ENCODE results near the gene MEP1A. TPM values are rescaled to one million over a fixed set of nuclear protein-coding genes. Genes with fewer than 3 reads are reported as not detected.

Gene MEP1A
- total RNA-seq, 3 donors from 2014 or later (not counting 1 experiment from before 2014, with no cell fraction given) = not detected

DNA sequence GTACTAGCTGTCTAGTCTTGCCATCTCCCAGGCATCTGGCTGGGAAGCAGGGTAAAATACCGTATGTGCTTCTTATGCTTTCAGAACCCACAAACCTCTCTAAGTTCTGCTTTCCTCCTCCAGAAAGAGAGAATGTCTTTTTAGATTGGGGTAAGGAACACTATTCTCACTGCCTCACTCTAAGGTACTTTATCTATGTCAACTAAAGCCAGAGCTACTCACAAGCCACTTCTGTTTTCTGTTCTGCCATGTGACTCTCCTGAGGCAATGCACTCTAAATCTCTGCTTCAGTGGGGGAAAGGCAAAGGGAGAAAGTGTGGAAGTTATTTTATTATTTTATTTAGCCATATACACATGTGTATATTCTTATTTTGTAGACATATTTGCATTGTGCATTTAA lies 15.6 kb downstream of the MEP1A start:
- Histone ChIP-seq H3K27me3 (ENCODE audit: control insufficient read depth, insufficient read depth, low read length) (no peaks in the 10 kb centered on the region), H3K9me3 (ENCODE audit: control insufficient read depth, insufficient read depth, low read length) (no peaks in the 10 kb centered on the region), H3K4me3 (ENCODE audit: low read length) (no peak overlapping the region), H3K36me3 (ENCODE audit: control insufficient read depth, insufficient read depth, low read length) (no peaks in the 10 kb centered on the region), H3K27ac (ENCODE audit: low read length) (no peak overlapping the region), H3K4me1 (ENCODE audit: control insufficient read depth, insufficient read depth, low read length) (no peaks in the 10 kb centered on the region)
- H3K9me3 Mint-ChIP-seq = peaks cover 0 to 6% of the 10 kb centered on the region in 2 donors
- H3K4me3 Mint-ChIP-seq = no peak overlapping the region
- WGBS (ENCODE audit: insufficient coverage) = no CpG with 5 or more reads among the region's 1 CpG
- H3K4me1 Mint-ChIP-seq = no peaks in the 10 kb centered on the region
- DNase-seq (no peak), ATAC-seq (no peak)
- peaks cover 14 to 48% of the 10 kb centered on the region in 2 donors for H3K27me3 Mint-ChIP-seq (ENCODE audit: low read depth in 2 of 2)
- no peaks in the 10 kb centered on the region for H3K36me3 Mint-ChIP-seq
- TF ChIP-seq, protein P1, sequence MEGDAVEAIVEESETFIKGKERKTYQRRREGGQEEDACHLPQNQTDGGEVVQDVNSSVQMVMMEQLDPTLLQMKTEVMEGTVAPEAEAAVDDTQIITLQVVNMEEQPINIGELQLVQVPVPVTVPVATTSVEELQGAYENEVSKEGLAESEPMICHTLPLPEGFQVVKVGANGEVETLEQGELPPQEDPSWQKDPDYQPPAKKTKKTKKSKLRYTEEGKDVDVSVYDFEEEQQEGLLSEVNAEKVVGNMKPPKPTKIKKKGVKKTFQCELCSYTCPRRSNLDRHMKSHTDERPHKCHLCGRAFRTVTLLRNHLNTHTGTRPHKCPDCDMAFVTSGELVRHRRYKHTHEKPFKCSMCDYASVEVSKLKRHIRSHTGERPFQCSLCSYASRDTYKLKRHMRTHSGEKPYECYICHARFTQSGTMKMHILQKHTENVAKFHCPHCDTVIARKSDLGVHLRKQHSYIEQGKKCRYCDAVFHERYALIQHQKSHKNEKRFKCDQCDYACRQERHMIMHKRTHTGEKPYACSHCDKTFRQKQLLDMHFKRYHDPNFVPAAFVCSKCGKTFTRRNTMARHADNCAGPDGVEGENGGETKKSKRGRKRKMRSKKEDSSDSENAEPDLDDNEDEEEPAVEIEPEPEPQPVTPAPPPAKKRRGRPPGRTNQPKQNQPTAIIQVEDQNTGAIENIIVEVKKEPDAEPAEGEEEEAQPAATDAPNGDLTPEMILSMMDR (IDR thresholded peaks at IDR 0.05) = no peak
- no peak overlapping the region for H3K27ac Mint-ChIP-seq
- intact Hi-C loops (cut with micrococcal nuclease) = no loop called here

DNA sequence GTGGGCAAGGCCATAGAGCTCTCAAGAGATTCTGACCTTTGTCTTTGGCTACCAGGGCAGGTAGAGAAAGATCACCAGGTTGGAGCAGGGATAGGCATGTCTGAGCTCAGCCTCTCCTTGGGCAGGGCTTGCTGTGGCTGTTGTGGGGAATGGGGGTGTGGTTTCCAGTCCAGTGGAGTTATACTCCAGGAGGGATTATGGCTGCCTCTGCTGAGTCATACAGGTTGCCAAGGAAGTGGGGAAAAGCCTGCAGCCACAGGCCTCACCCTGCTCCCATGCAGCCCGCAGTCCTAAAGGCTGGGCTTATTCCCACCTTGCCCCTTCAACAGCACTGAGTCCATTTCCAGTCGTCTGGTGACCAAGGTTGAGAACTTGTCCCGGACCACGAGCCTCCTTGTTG lies 21.9 kb downstream of the MEP1A start:
- Mint-ChIP-seq H3K4me3 (no peak overlapping the region), H3K9me3 (peaks cover 0 to 7% of the 10 kb centered on the region in 2 donors), H3K4me1 (no peaks in the 10 kb centered on the region), H3K27me3 (ENCODE audit: low read depth in 2 of 2) (peaks cover 10 to 29% of the 10 kb centered on the region in 2 donors), H3K27ac (no peak overlapping the region), H3K36me3 (no peaks in the 10 kb centered on the region)
- DNase-seq (no peak), ATAC-seq (no peak)
- Histone ChIP-seq H3K4me3 (ENCODE audit: low read length) (no peak overlapping the region), H3K9me3 (ENCODE audit: control insufficient read depth, insufficient read depth, low read length) (no peaks in the 10 kb centered on the region), H3K36me3 (ENCODE audit: control insufficient read depth, insufficient read depth, low read length) (no peaks in the 10 kb centered on the region), H3K27ac (ENCODE audit: low read length) (no peak overlapping the region), H3K27me3 (ENCODE audit: control insufficient read depth, insufficient read depth, low read length) (no peaks in the 10 kb centered on the region), H3K4me1 (ENCODE audit: control insufficient read depth, insufficient read depth, low read length) (no peaks in the 10 kb centered on the region)
- intact Hi-C loops (cut with micrococcal nuclease) = no loop called here
- WGBS (ENCODE audit: insufficient coverage) = 65% methylated on average over 4 of the region's 4 CpGs
- TF ChIP-seq, protein P1 (IDR thresholded peaks at IDR 0.05) = no peak

DNA sequence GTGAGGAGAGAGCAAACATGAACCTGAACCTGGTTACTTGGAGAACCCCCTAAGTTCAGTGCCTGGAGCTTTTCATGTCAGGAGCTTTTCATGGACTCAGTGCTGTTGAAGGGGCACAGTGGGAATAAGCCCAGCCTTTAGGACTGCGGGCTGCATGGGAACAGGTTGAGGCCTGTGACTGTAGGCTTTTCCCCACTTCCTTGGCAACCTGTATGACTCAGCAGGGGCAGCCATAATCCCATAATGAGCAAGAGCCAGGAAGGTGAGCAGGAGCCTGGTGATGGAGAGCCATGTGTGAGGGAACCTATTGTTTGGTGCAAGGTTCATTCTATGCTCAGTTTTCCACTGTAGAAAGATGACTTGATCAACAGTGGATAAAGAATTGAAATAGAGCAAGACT lies 23.4 kb downstream of the MEP1A start:
- no peak overlapping the region for H3K4me3 ChIP-seq (ENCODE audit: low read length)
- intact Hi-C loops (cut with micrococcal nuclease) = no loop called here
- Mint-ChIP-seq H3K27me3 (ENCODE audit: low read depth in 2 of 2) (peaks cover 7 to 15% of the 10 kb centered on the region in 2 donors), H3K4me3 (no peak overlapping the region), H3K36me3 (no peaks in the 10 kb centered on the region), H3K27ac (no peak overlapping the region), H3K9me3 (peaks cover 0 to 5% of the 10 kb centered on the region in 2 donors), H3K4me1 (no peaks in the 10 kb centered on the region)
- ATAC-seq = no peak
- H3K9me3 ChIP-seq (ENCODE audit: control insufficient read depth, insufficient read depth, low read length) = no peaks in the 10 kb centered on the region
- no peaks in the 10 kb centered on the region for H3K27me3 ChIP-seq (ENCODE audit: control insufficient read depth, insufficient read depth, low read length)
- no peak for DNase-seq
- H3K27ac ChIP-seq (ENCODE audit: low read length) = no peak overlapping the region
- no peaks in the 10 kb centered on the region for H3K4me1 ChIP-seq (ENCODE audit: control insufficient read depth, insufficient read depth, low read length)
- TF ChIP-seq, protein P1 (IDR thresholded peaks at IDR 0.05) = no peak
- no peaks in the 10 kb centered on the region for H3K36me3 ChIP-seq (ENCODE audit: control insufficient read depth, insufficient read depth, low read length)
- WGBS (ENCODE audit: insufficient coverage) = 90% methylated on average over 1 of the region's 1 CpG

DNA sequence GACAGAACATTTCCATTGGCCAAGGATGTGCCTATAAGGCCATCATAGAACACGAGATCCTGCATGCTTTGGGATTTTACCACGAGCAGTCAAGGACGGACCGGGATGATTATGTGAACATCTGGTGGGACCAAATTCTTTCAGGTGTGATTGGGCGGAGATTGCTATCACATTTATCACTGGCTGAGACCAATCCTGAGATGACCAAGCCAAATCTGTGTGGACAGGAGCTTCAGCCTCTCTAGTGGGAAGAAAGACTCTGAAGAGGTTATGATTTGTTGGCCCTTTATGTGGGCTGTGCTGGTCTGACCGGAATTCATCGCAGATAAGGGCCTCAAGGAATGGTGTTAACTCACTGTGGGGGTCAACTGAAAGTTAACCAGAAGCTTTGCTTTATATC lies 26.4 kb downstream of the MEP1A start:
- DNase-seq (no peak), ATAC-seq (no peak)
- Histone ChIP-seq H3K27ac (ENCODE audit: low read length) (no peak overlapping the region), H3K4me3 (ENCODE audit: low read length) (no peak overlapping the region), H3K27me3 (ENCODE audit: control insufficient read depth, insufficient read depth, low read length) (no peaks in the 10 kb centered on the region), H3K36me3 (ENCODE audit: control insufficient read depth, insufficient read depth, low read length) (no peaks in the 10 kb centered on the region), H3K9me3 (ENCODE audit: control insufficient read depth, insufficient read depth, low read length) (no peaks in the 10 kb centered on the region), H3K4me1 (ENCODE audit: control insufficient read depth, insufficient read depth, low read length) (no peaks in the 10 kb centered on the region)
- Mint-ChIP-seq H3K27me3 (ENCODE audit: low read depth in 2 of 2) (peaks cover 3 to 4% of the 10 kb centered on the region in 2 donors), H3K4me3 (no peak overlapping the region), H3K4me1 (no peaks in the 10 kb centered on the region), H3K27ac (no peak overlapping the region), H3K36me3 (no peaks in the 10 kb centered on the region), H3K9me3 (peaks cover 0 to 2% of the 10 kb centered on the region in 2 donors)
- TF ChIP-seq, protein P1 (IDR thresholded peaks at IDR 0.05) = no peak
- intact Hi-C loops (cut with micrococcal nuclease) = no loop called here
- 91% methylated on average over 7 of the region's 7 CpGs for WGBS (ENCODE audit: insufficient coverage)
